B cell (primary cell): ENCODE measurements around the gene LMNTD2. TPM values are rescaled to one million over a fixed set of nuclear protein-coding genes. Genes with fewer than 3 reads are reported as not detected.

Experiments
- ATAC-seq: fragments of 200-7000 bp; cut with Tn5 transposase; one replicate; pipeline ENCODE4 v1.10.0; 2021; ENCODE audit warnings: low read depth, mild to moderate bottlenecking, moderate number of reproducible peaks, moderate library complexity
- CTCF ChIA-PET: fragments of 350-600 bp; sonication (Branson Sonifier 250); formaldehyde crosslinking; loops from one replicate; lab custom pipeline; 2021; ENCODE audit warnings: antibody characterized with exemption, inconsistent platforms; lab: Charles Lee
- POLR2A ChIA-PET: fragments of 350-600 bp; sonication (Branson Sonifier 250); formaldehyde crosslinking; loops from one replicate; lab custom pipeline; 2021; ENCODE audit warnings: antibody characterized with exemption; lab: Charles Lee
- DNase-seq: peaks from one replicate; pipeline ENCODE4 v3.0.0; 2013
- H2AFZ ChIP-seq: 2 replicates; pipeline ENCODE4 v1.6.1; 2012; ENCODE audit warnings: mild to moderate bottlenecking, low read depth, low read length; ENCODE audit not compliant: insufficient read depth, poor library complexity, severe bottlenecking
- H3K27ac ChIP-seq, 2 donors: 1 replicate in 1 of 2; 2 replicates in 1 of 2; pipeline ENCODE4 v1.5.1; 2012 to 2013; ENCODE audit warnings: low read length in 2 of 2, mild to moderate bottlenecking in 2 of 2, moderate library complexity in 1 of 2
- H3K27me3 ChIP-seq, 4 experiments: fragments of 200-600 bp in 1 of 4; sonication (generic) in 1 of 4; replicated peaks in 1 of 4; 1 replicate in 2 of 4; 2 replicates in 2 of 4; pipeline versions ENCODE4 v1.6.1 to v1.7.0; 2013 to 2016; ENCODE audit warnings: low read length in 3 of 4, mild to moderate bottlenecking in 2 of 4, mixed read lengths in 1 of 4, moderate library complexity in 1 of 4; ENCODE audit not compliant: insufficient read depth in 4 of 4, control insufficient read depth in 3 of 4; ENCODE audit errors: control extremely low read depth in 1 of 4
- H3K36me3 ChIP-seq, 2 experiments: replicated peaks in 1 of 2; 1 replicate in 1 of 2; 2 replicates in 1 of 2; pipeline versions ENCODE4 v1.6.1 to v1.7.1; 2013; ENCODE audit warnings: low read length in 1 of 2; ENCODE audit not compliant: insufficient read depth in 2 of 2, control insufficient read depth in 1 of 2; ENCODE audit errors: control extremely low read depth in 1 of 2, extremely low read depth in 1 of 2
- H3K4me1 ChIP-seq, 2 donors: fragments of 200-600 bp in 1 of 2; sonication (generic) in 1 of 2; 1 replicate in 1 of 2; 2 replicates in 1 of 2; pipeline versions ENCODE4 v1.5.1 to v1.6.1; 2013 to 2017; ENCODE audit warnings: low read length in 2 of 2; ENCODE audit not compliant: control insufficient read depth in 2 of 2, insufficient read depth in 2 of 2
- H3K4me2 ChIP-seq: replicated peaks from 2 replicates; pipeline ENCODE3; 2012; ENCODE audit warnings: mild to moderate bottlenecking, low read depth, low read length; ENCODE audit not compliant: poor library complexity, severe bottlenecking
- H3K4me3 ChIP-seq, 5 experiments: fragments of 200-600 bp in 1 of 5; sonication (generic) in 1 of 5; 1 replicate in 3 of 5; 2 replicates in 2 of 5; pipeline versions ENCODE4 v1.5.1 to v1.7.0; 2011 to 2016; ENCODE audit warnings: low read length in 4 of 5, mild to moderate bottlenecking in 4 of 5, low read depth in 2 of 5, control low read depth in 1 of 5, moderate library complexity in 1 of 5; ENCODE audit not compliant: insufficient read depth in 1 of 5; ENCODE audit errors: control extremely low read depth in 1 of 5, extremely low read depth in 1 of 5
- H3K79me2 ChIP-seq: fragments of 200-600 bp; sonication (generic); one replicate; pipeline ENCODE4 v1.6.0; 2016; ENCODE audit warnings: low read length; ENCODE audit not compliant: control insufficient read depth, insufficient read depth
- H3K9ac ChIP-seq: fragments of 200-600 bp; sonication (generic); 2 replicates; pipeline ENCODE4 v1.6.1; 2017; ENCODE audit warnings: mild to moderate bottlenecking, low read length, moderate library complexity
- H3K9me3 ChIP-seq, 3 donors: one replicate each; pipeline versions ENCODE4 v1.6.1 to v1.7.1; 2013; ENCODE audit warnings: low read length in 2 of 3; ENCODE audit not compliant: control insufficient read depth in 2 of 3, insufficient read depth in 1 of 3; ENCODE audit errors: control extremely low read depth in 1 of 3
- H4K20me1 ChIP-seq: 2 replicates; pipeline ENCODE4 v1.6.0; 2012; ENCODE audit warnings: mild to moderate bottlenecking, low read length; ENCODE audit not compliant: insufficient read depth, control insufficient read depth, poor library complexity, severe bottlenecking
- H3K27ac Mint-ChIP-seq: one replicate; pipeline ENCODE4 v1.8.0; 2021; ENCODE audit warnings: mixed read lengths
- H3K27me3 Mint-ChIP-seq: one replicate; pipeline ENCODE4 v1.8.0; 2021; ENCODE audit warnings: mixed read lengths
- H3K4me1 Mint-ChIP-seq: one replicate; pipeline ENCODE4 v1.8.0; 2021; ENCODE audit warnings: mixed read lengths
- H3K4me3 Mint-ChIP-seq: one replicate; pipeline ENCODE4 v1.8.0; 2021; ENCODE audit warnings: mixed read lengths
- H3K9me3 Mint-ChIP-seq: one replicate; pipeline ENCODE4 v1.8.0; 2022; ENCODE audit warnings: mixed read lengths; ENCODE audit not compliant: insufficient read depth
- CTCF ChIP-seq: fragments of 200-600 bp; IDR thresholded peaks from one replicate; pipeline ENCODE4 v1.8.0; 2022; ENCODE audit warnings: antibody characterized with exemption, mild to moderate bottlenecking
- EZH2 ChIP-seq: IDR thresholded peaks from 2 replicates; pipeline ENCODE4 v1.6.1; 2012; ENCODE audit warnings: borderline replicate concordance, low read depth, mild to moderate bottlenecking, moderate library complexity, low read length; ENCODE audit not compliant: insufficient read depth, poor library complexity, severe bottlenecking
- WGBS: methylation state at CpG from one replicate; pipeline ENCODE4 v1.1.5; 2013; ENCODE audit warnings: missing lambda C conversion rate; ENCODE audit not compliant: insufficient coverage; 5-methylcytosine and 5-hydroxymethylcytosine counted together
- intact Hi-C: fragments of 100-400 bp; cut with micrococcal nuclease; formaldehyde crosslinking; loops from one replicate; pipeline ENCODE4 v1.10.0; 2022
- polyA plus RNA-seq: library from polyadenylated mRNA; depleted of rRNA; stranded (reverse); fragments of >200 nt; gene quantifications from 2 replicates; pipeline ENCODE4 v1.2.3, GENCODE V29; 2012
- total RNA-seq, 2 donors: library from RNA; stranded (reverse); fragments of 120-200 nt in 1 of 2; gene quantifications; 1 replicate in 1 of 2; 2 replicates in 1 of 2; pipeline versions ENCODE4 v1.2.3 to v1.2.4, GENCODE V29; 2013 to 2022

The LMNTD2 gene
- total and polyA plus RNA-seq, 2 donors (not counting 1 experiment from before 2014, with no cell fraction given), result 21.4 to 29.6 TPM

GRCh38 chr11:603154-603553 lies 42.6 kb upstream of the LMNTD2 start:
- peaks cover 0 to 71% of the 10 kb centered on the region in 2 experiments for H3K36me3 ChIP-seq
- H3K4me2 ChIP-seq, result no peak overlapping the region
- H3K27ac ChIP-seq, result no peak overlapping the region
- H3K4me3 ChIP-seq, result no peak overlapping the region
- no peaks in the 10 kb centered on the region for H3K9me3 ChIP-seq
- no peaks in the 10 kb centered on the region for H3K4me1 Mint-ChIP-seq
- H3K9ac ChIP-seq, result no peak overlapping the region
- TF ChIP-seq EZH2, result no peak
- no peak for TF ChIP-seq CTCF
- H3K79me2 ChIP-seq, result peaks cover 18% of the 10 kb centered on the region
- H3K27me3 ChIP-seq, result no peaks in the 10 kb centered on the region
- ATAC-seq (no peak), DNase-seq (no peak)
- H2AFZ ChIP-seq, result no peak overlapping the region
- no peak overlapping the region for H3K4me3 Mint-ChIP-seq
- 98% methylated on average over 10 of the region's 13 CpGs for WGBS
- no peaks in the 10 kb centered on the region for H3K9me3 Mint-ChIP-seq
- ChIA-PET CTCF (no interaction called here), POLR2A (interaction anchor here (1.2 kb wide), 1 partner anchor 9 kb away, joined by 3 read pairs; no protein-coding TSS in a partner anchor)
- no peaks in the 10 kb centered on the region for H3K27me3 Mint-ChIP-seq
- intact Hi-C loops, result no loop called here
- peaks cover 26% of the 10 kb centered on the region for H4K20me1 ChIP-seq
- H3K27ac Mint-ChIP-seq, result no peak overlapping the region
- no peaks in the 10 kb centered on the region for H3K4me1 ChIP-seq

DNA sequence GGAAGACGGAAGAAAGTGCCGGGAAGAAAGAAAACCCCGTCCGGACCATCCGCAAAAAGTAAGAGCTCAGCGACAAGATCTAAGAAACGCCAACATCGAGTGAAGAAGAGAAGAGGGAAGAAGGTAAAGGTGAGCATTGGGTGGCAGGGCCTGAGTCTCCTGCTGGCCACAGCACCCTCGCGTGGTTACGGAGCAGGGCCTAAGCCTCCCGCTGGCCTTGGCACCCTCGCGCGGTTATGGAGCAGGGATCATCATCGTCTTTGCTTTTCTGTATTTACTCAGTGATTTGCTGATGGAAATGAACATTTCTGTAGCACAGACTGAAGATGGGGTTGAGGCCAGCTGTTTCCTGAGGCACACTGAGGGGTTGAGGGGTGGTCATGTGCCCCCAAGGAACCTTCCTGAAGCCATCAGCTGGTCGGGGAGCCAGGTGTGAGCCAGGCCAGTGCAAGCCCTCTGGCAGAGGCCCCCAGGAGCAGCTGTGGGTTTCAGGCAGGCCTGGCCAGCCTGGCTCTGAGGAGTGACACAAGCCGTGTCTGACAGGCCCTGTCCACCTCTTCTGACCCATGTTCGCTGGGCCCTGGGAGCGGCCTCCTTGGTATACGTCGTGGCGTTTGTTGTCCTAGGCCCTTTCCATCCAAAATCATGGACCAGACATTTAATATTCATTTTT lies 41.2 kb upstream of the LMNTD2 start:
- H3K27ac Mint-ChIP-seq, result no peak overlapping the region
- Histone ChIP-seq H3K27me3 (no peaks in the 10 kb centered on the region), H3K4me3 (no peak overlapping the region), H4K20me1 (peaks cover 31% of the 10 kb centered on the region), H3K9ac (no peak overlapping the region), H2AFZ (no peak overlapping the region), H3K9me3 (no peaks in the 10 kb centered on the region), H3K79me2 (peaks cover 27% of the 10 kb centered on the region), H3K4me1 (no peaks in the 10 kb centered on the region), H3K27ac (no peak overlapping the region), H3K36me3 (peaks cover 0 to 70% of the 10 kb centered on the region in 2 experiments), H3K4me2 (no peak overlapping the region)
- WGBS, result 94% methylated on average over 17 of the region's 23 CpGs
- H3K4me3 Mint-ChIP-seq, result no peak overlapping the region
- no peaks in the 10 kb centered on the region for H3K27me3 Mint-ChIP-seq
- TF ChIP-seq CTCF, result no peak
- TF ChIP-seq EZH2, result no peak
- no peak for DNase-seq
- ChIA-PET CTCF (no interaction called here), POLR2A (interaction anchor here (0.7 kb wide), 1 partner anchor 110 kb away, joined by 4 read pairs; no protein-coding TSS in a partner anchor)
- no peak for ATAC-seq
- intact Hi-C loops, result no loop called here
- no peaks in the 10 kb centered on the region for H3K9me3 Mint-ChIP-seq
- no peaks in the 10 kb centered on the region for H3K4me1 Mint-ChIP-seq
